OCI-LY7 (cell line): ENCODE measurements around the gene MAOA. TPM values are rescaled to one million over a fixed set of nuclear protein-coding genes. Genes with fewer than 3 reads are reported as not detected.

ENCODE experiments used
- BruUV-seq: library from RNA; stranded (reverse); fragments of 400-500 nt; replicated peaks from 2 replicates; lab custom pipeline; 2021; lab: Mats Ljungman, UMichigan
- CTCF ChIA-PET: fragments of 300-600 bp; sonication (Branson Sonifier 250); formaldehyde crosslinking; loops from one replicate; lab custom pipeline; 2022; ENCODE audit warnings: antibody characterized with exemption; ENCODE audit not compliant: unreplicated experiment; lab: Charles Lee
- POLR2A ChIA-PET: fragments of 300-600 bp; sonication (Branson Sonifier 250); formaldehyde crosslinking; loops from one replicate; lab custom pipeline; 2022; ENCODE audit warnings: antibody characterized with exemption; lab: Charles Lee
- DNase-seq: peaks from one replicate; pipeline ENCODE4 v3.0.0-alpha.2; 2015; ENCODE audit warnings: low spot score
- H2AFZ ChIP-seq: fragments of 200-600 bp; sonication (generic), shearing (Covaris generic); 2 replicates; pipeline ENCODE4 v1.6.1; 2014; ENCODE audit warnings: mild to moderate bottlenecking, antibody characterized with exemption, low read length, moderate library complexity
- H3K27ac ChIP-seq: fragments of 200-600 bp; sonication (generic); 2 replicates; pipeline ENCODE4 v1.5.1; 2014; ENCODE audit warnings: mixed run types, low read depth, mild to moderate bottlenecking, moderate library complexity, low read length, inconsistent platforms; ENCODE audit not compliant: poor library complexity, severe bottlenecking
- H3K36me3 ChIP-seq: fragments of 200-600 bp; sonication (generic); 2 replicates; pipeline ENCODE4 v1.6.1; 2014; ENCODE audit warnings: mild to moderate bottlenecking, antibody characterized with exemption, low read length, moderate library complexity, mixed read lengths; ENCODE audit not compliant: insufficient read depth
- H3K4me1 ChIP-seq: fragments of 200-600 bp; sonication (generic); 2 replicates; pipeline ENCODE4 v1.5.1; 2014; ENCODE audit warnings: mild to moderate bottlenecking, low read length; ENCODE audit not compliant: insufficient read depth, poor library complexity, severe bottlenecking
- H3K4me2 ChIP-seq: fragments of 200-600 bp; sonication (generic); 2 replicates; pipeline ENCODE4 v1.6.1; 2014; ENCODE audit warnings: mild to moderate bottlenecking, low read length
- H3K4me3 ChIP-seq: fragments of 200-600 bp; sonication (generic); 2 replicates; pipeline ENCODE4 v1.5.1; 2014; ENCODE audit warnings: mild to moderate bottlenecking, low read depth, low read length; ENCODE audit not compliant: poor library complexity, severe bottlenecking
- H3K79me2 ChIP-seq: fragments of 200-600 bp; sonication (generic); 2 replicates; pipeline ENCODE4 v1.6.1; 2016; ENCODE audit warnings: low read depth, mild to moderate bottlenecking, low read length, moderate library complexity, mixed read lengths; ENCODE audit not compliant: insufficient read depth
- H3K9me2 ChIP-seq: fragments of 200-600 bp; sonication (generic); 2 replicates; pipeline ENCODE4 v1.6.1; 2016; ENCODE audit warnings: mild to moderate bottlenecking, low read length, mixed read lengths; ENCODE audit not compliant: insufficient read depth
- H3K9me3 ChIP-seq: fragments of 200-600 bp; sonication (generic); 2 replicates; pipeline ENCODE4 v1.6.1; 2014; ENCODE audit warnings: mild to moderate bottlenecking, mixed run types, low read length, mixed read lengths
- H4K20me1 ChIP-seq: fragments of 200-600 bp; sonication (generic); 2 replicates; pipeline ENCODE4 v1.6.1; 2014; ENCODE audit warnings: mild to moderate bottlenecking, antibody characterized with exemption, low read length, moderate library complexity, mixed read lengths; ENCODE audit not compliant: insufficient read depth
- CTCF ChIP-seq: fragments of 200-600 bp; sonication (generic); conservative IDR thresholded peaks from 2 replicates; pipeline ENCODE4 v1.5.1; 2014; ENCODE audit warnings: mild to moderate bottlenecking, antibody characterized with exemption, low read length, moderate library complexity, mixed read lengths
- EZH2phosphoT487 ChIP-seq: fragments of 200-600 bp; sonication (generic); IDR thresholded peaks from 2 replicates; pipeline ENCODE4 v1.6.1; 2018; ENCODE audit warnings: low read depth, borderline replicate concordance, mild to moderate bottlenecking, mixed run types, antibody characterized with exemption, low read length, moderate library complexity, mixed read lengths
- intact Hi-C: fragments of 100-400 bp; cut with micrococcal nuclease; formaldehyde crosslinking; loops from one replicate; pipeline ENCODE4 v1.10.0; 2022; ENCODE audit not compliant: unreplicated experiment
- total RNA-seq, 2 experiments: library from RNA; depleted of rRNA in 1 of 2; stranded (reverse); fragments of >200 nt in 1 of 2; shearing (Covaris generic) in 1 of 2; gene quantifications; 2 replicates each; pipeline ENCODE4 v1.2.3, GENCODE V29; 2014 to 2022

Gene MAOA
- total RNA-seq, 2 experiments from 2014 or later: not detected

- H3K4me3 ChIP-seq: no peak overlapping the region
- POLR2A ChIA-PET: no interaction called here
Observed at GRCh38 chrX:43688586-43688985, 32.5 kb downstream of the MAOA start.

GRCh38 chrX:43693602-43694406 is 37.7 kb downstream of the MAOA start:
- no peaks in the 10 kb centered on the region for H3K9me2 ChIP-seq
- BruUV-seq: no TSS peak
- H3K4me1 ChIP-seq: no peaks in the 10 kb centered on the region
- no peaks in the 10 kb centered on the region for H3K9me3 ChIP-seq
- intact Hi-C loops: no loop called here
- no peaks in the 10 kb centered on the region for H3K36me3 ChIP-seq
- H3K4me2 ChIP-seq: no peak overlapping the region
- H3K27ac ChIP-seq: no peak overlapping the region
- ChIA-PET CTCF (no interaction called here), POLR2A (interaction anchor here (0.6 to 0.7 kb wide), 2 partner anchors 854 to 1434 kb away, joined by 3 to 4 read pairs; no protein-coding TSS in a partner anchor)
- no peak overlapping the region for H3K4me3 ChIP-seq
- no peak for DNase-seq
- no peak overlapping the region for H2AFZ ChIP-seq
- TF ChIP-seq EZH2phosphoT487 (no peak), CTCF (no peak)
- no peaks in the 10 kb centered on the region for H3K79me2 ChIP-seq
- no peaks in the 10 kb centered on the region for H4K20me1 ChIP-seq

More at GRCh38 chrX:43688586-43688985, 32.5 kb downstream of the MAOA start:
- no peaks in the 10 kb centered on the region for H3K9me2 ChIP-seq
- H4K20me1 ChIP-seq: no peaks in the 10 kb centered on the region
- no peak overlapping the region for H3K4me2 ChIP-seq
- no TSS peak for BruUV-seq
- DNase-seq: no peak
- H3K27ac ChIP-seq: no peak overlapping the region
- no peaks in the 10 kb centered on the region for H3K4me1 ChIP-seq
- no peak overlapping the region for H2AFZ ChIP-seq
- no peaks in the 10 kb centered on the region for H3K79me2 ChIP-seq
- H3K36me3 ChIP-seq: no peaks in the 10 kb centered on the region
- intact Hi-C loops: no loop called here
- TF ChIP-seq EZH2phosphoT487 (no peak), CTCF (no peak)
- CTCF ChIA-PET: no interaction called here
- no peaks in the 10 kb centered on the region for H3K9me3 ChIP-seq

GRCh38 chrX:43699475-43699874 is 43.4 kb downstream of the MAOA start:
- no TSS peak for BruUV-seq

More at GRCh38 chrX:43699475-43699874, 43.4 kb downstream of the MAOA start:
- H2AFZ ChIP-seq: no peak overlapping the region
- POLR2A ChIA-PET: no interaction called here
- H3K4me1 ChIP-seq: no peaks in the 10 kb centered on the region
- H3K79me2 ChIP-seq: no peaks in the 10 kb centered on the region
- no peaks in the 10 kb centered on the region for H3K9me2 ChIP-seq
- intact Hi-C loops: no loop called here
- H4K20me1 ChIP-seq: no peaks in the 10 kb centered on the region
- CTCF ChIA-PET: no interaction called here
- H3K4me2 ChIP-seq: no peak overlapping the region
- H3K9me3 ChIP-seq: no peaks in the 10 kb centered on the region
- no peak overlapping the region for H3K27ac ChIP-seq
- no peaks in the 10 kb centered on the region for H3K36me3 ChIP-seq
- DNase-seq: no peak
- no peak for TF ChIP-seq EZH2phosphoT487
- H3K4me3 ChIP-seq: no peak overlapping the region
